AG04450 (cell line): ENCODE measurements around the gene DLGAP3. TPM values are rescaled to one million over a fixed set of nuclear protein-coding genes. Genes with fewer than 3 reads are reported as not detected.

Source experiments
- CTCF ChIA-PET: fragments of 300-600, 350-600 bp; formaldehyde crosslinking; extraction: SDS; loops from one replicate; lab custom pipeline; 2022; ENCODE audit warnings: antibody characterized with exemption, inconsistent platforms; lab: Charles Lee
- POLR2A ChIA-PET: fragments of 350-600 bp; formaldehyde crosslinking; extraction: SDS; loops from one replicate; lab custom pipeline; 2021; ENCODE audit warnings: antibody characterized with exemption, inconsistent platforms; lab: Yijun Ruan, JAX
- DNase-seq: peaks from one replicate; pipeline ENCODE4 v3.0.0-alpha.2; 2011; ENCODE audit warnings: low read depth, low spot score
- H3K27ac ChIP-seq: one replicate; pipeline ENCODE4 v1.5.1; 2012; ENCODE audit warnings: low read depth, low read length, control low read depth
- H3K27me3 ChIP-seq: one replicate; pipeline ENCODE4 v1.6.0; 2012; ENCODE audit warnings: low read length; ENCODE audit not compliant: control insufficient read depth, insufficient read depth
- H3K4me3 ChIP-seq: 2 replicates; pipeline ENCODE4 v1.5.1; 2011; ENCODE audit warnings: mild to moderate bottlenecking, low read depth, low read length, control low read depth
- H3K9me3 ChIP-seq: 2 replicates; pipeline ENCODE4 v1.5.1; 2012; ENCODE audit warnings: low read length; ENCODE audit not compliant: control insufficient read depth, insufficient read depth
- CTCF ChIP-seq: IDR thresholded peaks from 2 replicates; pipeline ENCODE4 v1.5.1; 2011; ENCODE audit warnings: low read depth, low read length, control low read depth, inconsistent platforms
- polyA plus RNA-seq: library from polyadenylated mRNA; depleted of rRNA; stranded (reverse); fragments of >200 nt; gene quantifications from 2 replicates; pipeline ENCODE4 v1.2.3, GENCODE V29; 2011

Gene DLGAP3
- polyA plus RNA-seq, 1 experiment = not detected

- ChIA-PET POLR2A (no interaction called here), CTCF (no interaction called here)
- no peak for DNase-seq
- Histone ChIP-seq H3K4me3 (no peak overlapping the region), H3K27me3 (peaks cover 6% of the 10 kb centered on the region), H3K27ac (no peak overlapping the region), H3K9me3 (no peaks in the 10 kb centered on the region)
- no peak for TF ChIP-seq CTCF
Measured at GRCh38 chr1:34916104-34916503, 13.3 kb downstream of the DLGAP3 start.

- Histone ChIP-seq H3K9me3 (no peaks in the 10 kb centered on the region), H3K27ac (no peak overlapping the region), H3K27me3 (peaks cover 6% of the 10 kb centered on the region), H3K4me3 (no peak overlapping the region)
- CTCF ChIA-PET = no interaction called here
- DNase-seq = no peak
- no peak for TF ChIP-seq CTCF
- POLR2A ChIA-PET = no interaction called here
Measured at GRCh38 chr1:34915521-34915920, 13.9 kb downstream of the DLGAP3 start.

- no peak overlapping the region for H3K4me3 ChIP-seq
- CTCF ChIA-PET = no interaction called here
- H3K27me3 ChIP-seq = peaks cover 6% of the 10 kb centered on the region
- H3K9me3 ChIP-seq = no peaks in the 10 kb centered on the region
- H3K27ac ChIP-seq = no peak overlapping the region
- DNase-seq = no peak
- POLR2A ChIA-PET = no interaction called here
- no peak for TF ChIP-seq CTCF
Measured at GRCh38 chr1:34914958-34915357, 14.5 kb downstream of the DLGAP3 start.

- no peak for TF ChIP-seq CTCF
- ChIA-PET CTCF (no interaction called here), POLR2A (no interaction called here)
- DNase-seq = no peak
- no peak overlapping the region for H3K4me3 ChIP-seq
- no peaks in the 10 kb centered on the region for H3K9me3 ChIP-seq
- peaks cover 6% of the 10 kb centered on the region for H3K27me3 ChIP-seq
- no peak overlapping the region for H3K27ac ChIP-seq
Measured at GRCh38 chr1:34911465-34911864, 18.0 kb downstream of the DLGAP3 start.

GRCh38 chr1:34910425-34910824 lies 19.0 kb downstream of the DLGAP3 start:
- CTCF ChIA-PET = no interaction called here
- H3K27me3 ChIP-seq = peaks cover 6% of the 10 kb centered on the region
- no peaks in the 10 kb centered on the region for H3K9me3 ChIP-seq
- POLR2A ChIA-PET = no interaction called here
- no peak overlapping the region for H3K4me3 ChIP-seq
- no peak for TF ChIP-seq CTCF
- H3K27ac ChIP-seq = no peak overlapping the region
- DNase-seq = no peak
